Measurements from ENCODE around the gene ARHGAP44.

DNA sequence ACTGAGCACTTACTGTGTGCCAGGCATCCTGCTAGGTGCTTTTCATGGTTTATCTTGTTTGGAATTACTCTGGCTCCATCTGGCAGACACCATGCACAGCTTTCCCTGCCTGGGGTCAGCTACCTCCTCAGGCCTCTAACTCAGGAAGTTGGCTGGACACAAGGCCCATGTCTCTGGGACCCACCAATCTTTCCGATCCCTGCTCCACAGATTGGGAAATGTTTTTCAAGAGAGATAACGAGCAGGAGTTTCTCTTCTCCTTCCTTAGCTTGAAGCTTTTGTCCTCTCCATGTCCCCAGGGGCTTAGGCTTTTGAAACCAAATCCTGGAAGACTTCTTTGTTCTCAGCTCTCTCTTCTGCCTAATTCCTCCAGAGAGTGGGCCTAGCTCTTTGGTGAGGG lies 240.0 kb downstream of the ARHGAP44 start:
- TF ChIP-seq RAD21 (IDR thresholded peaks at IDR 0.05 in 1 of 2, conservative IDR thresholded peaks at IDR 0.05 in 1 of 2; ENCODE audit: low read depth in 2 of 2, low read length in 2 of 2) (no peak), POLR2A (IDR thresholded peaks at IDR 0.05; ENCODE audit: control extremely low read depth in 1 of 2, low read depth in 2 of 2, low read length in 2 of 2) (no peak), CEBPB (IDR thresholded peaks at IDR 0.05; ENCODE audit: low read depth, low read length) (no peak), ZNF274 (IDR thresholded peaks at IDR 0.05; ENCODE audit: borderline replicate concordance, extremely low read depth, low read length) (no peak), RNF2 (IDR thresholded peaks at IDR 0.05; ENCODE audit: borderline replicate concordance, low read depth, low read length, missing control alignments, poor library complexity, severe bottlenecking) (no peak)
- TF ChIP-seq, protein P1, sequence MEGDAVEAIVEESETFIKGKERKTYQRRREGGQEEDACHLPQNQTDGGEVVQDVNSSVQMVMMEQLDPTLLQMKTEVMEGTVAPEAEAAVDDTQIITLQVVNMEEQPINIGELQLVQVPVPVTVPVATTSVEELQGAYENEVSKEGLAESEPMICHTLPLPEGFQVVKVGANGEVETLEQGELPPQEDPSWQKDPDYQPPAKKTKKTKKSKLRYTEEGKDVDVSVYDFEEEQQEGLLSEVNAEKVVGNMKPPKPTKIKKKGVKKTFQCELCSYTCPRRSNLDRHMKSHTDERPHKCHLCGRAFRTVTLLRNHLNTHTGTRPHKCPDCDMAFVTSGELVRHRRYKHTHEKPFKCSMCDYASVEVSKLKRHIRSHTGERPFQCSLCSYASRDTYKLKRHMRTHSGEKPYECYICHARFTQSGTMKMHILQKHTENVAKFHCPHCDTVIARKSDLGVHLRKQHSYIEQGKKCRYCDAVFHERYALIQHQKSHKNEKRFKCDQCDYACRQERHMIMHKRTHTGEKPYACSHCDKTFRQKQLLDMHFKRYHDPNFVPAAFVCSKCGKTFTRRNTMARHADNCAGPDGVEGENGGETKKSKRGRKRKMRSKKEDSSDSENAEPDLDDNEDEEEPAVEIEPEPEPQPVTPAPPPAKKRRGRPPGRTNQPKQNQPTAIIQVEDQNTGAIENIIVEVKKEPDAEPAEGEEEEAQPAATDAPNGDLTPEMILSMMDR (IDR thresholded peaks at IDR 0.05; ENCODE audit: control extremely low read depth in 1 of 3, insufficient read depth in 1 of 3, low read depth in 1 of 3, low read length in 3 of 3) = no peak

All from H1 (cell line).